Kidney (tissue), 14 donors: ENCODE measurements around the gene ITGBL1. TPM values are rescaled to one million over a fixed set of nuclear protein-coding genes. Genes with fewer than 3 reads are reported as not detected.

Source experiments
- DNase-seq, 5 donors: peaks; one replicate each; pipeline ENCODE4 v3.0.0-alpha.2; 2013 to 2020
- FAIRE-seq: peaks from 2 replicates; lab custom pipeline; 2012; peaks lifted over from hg19 to GRCh38; lab: Jason Lieb, UNC
- H3K27ac ChIP-seq, 2 donors: one replicate each; pipeline ENCODE4 v1.7.0; 2013; ENCODE audit warnings: low read depth in 2 of 2, low read length in 2 of 2, inconsistent platforms in 1 of 2
- H3K27me3 ChIP-seq: one replicate; pipeline ENCODE4 v1.7.1; 2013; ENCODE audit warnings: low read length, inconsistent platforms; ENCODE audit not compliant: control insufficient read depth, insufficient read depth
- H3K36me3 ChIP-seq, 3 donors: one replicate each; pipeline versions ENCODE4 v1.7.0 to v1.7.1; 2013; ENCODE audit warnings: low read length in 3 of 3, control low read depth in 1 of 3, inconsistent platforms in 1 of 3; ENCODE audit not compliant: insufficient read depth in 3 of 3, control insufficient read depth in 2 of 3
- H3K4me1 ChIP-seq, 3 donors: one replicate each; pipeline versions ENCODE4 v1.7.0 to v1.7.1; 2013; ENCODE audit warnings: low read length in 3 of 3, inconsistent platforms in 1 of 3, low read depth in 1 of 3; ENCODE audit not compliant: control insufficient read depth in 2 of 3, insufficient read depth in 2 of 3
- H3K4me3 ChIP-seq, 3 donors: one replicate each; pipeline versions ENCODE4 v1.7.0 to v1.8.1; 2013; ENCODE audit warnings: low read length in 3 of 3, control low read depth in 1 of 3, inconsistent platforms in 1 of 3
- H3K9ac ChIP-seq, 3 donors: one replicate each; pipeline versions ENCODE4 v1.7.0 to v1.7.1; 2013; ENCODE audit warnings: low read length in 3 of 3, control low read depth in 1 of 3, inconsistent platforms in 1 of 3
- H3K9me3 ChIP-seq, 3 donors: one replicate each; pipeline versions ENCODE4 v1.7.0 to v1.7.1; 2013; ENCODE audit warnings: low read length in 3 of 3, control low read depth in 1 of 3, inconsistent platforms in 1 of 3; ENCODE audit not compliant: control insufficient read depth in 2 of 3, insufficient read depth in 1 of 3
- CTCF ChIP-seq: IDR thresholded peaks from 3 replicates; pipeline ENCODE4 v1.5.1; 2012; ENCODE audit warnings: mild to moderate bottlenecking, moderate library complexity, borderline replicate concordance; ENCODE audit not compliant: insufficient read depth; ENCODE audit errors: extremely low read depth
- intact Hi-C: fragments of 100-400 bp; cut with DNase I; formaldehyde crosslinking; loops from one replicate; pipeline ENCODE4 v1.11.1; 2022
- polyA plus RNA-seq: library from polyadenylated mRNA; stranded (reverse); fragments of 350-450 nt; fragmentation: Illumina TruSeq; extraction: RNeasy Lipid Tissue Mini Kit (QIAGEN cat#74804); gene quantifications from one replicate; pipeline ENCODE4 v1.2.3, GENCODE V29; 2014; ENCODE audit warnings: low read depth, low replicate concordance; ENCODE audit not compliant: insufficient read depth
- total RNA-seq: library from RNA; stranded (reverse); fragmentation: NEBNext Ultra II Directional; extraction: Animal tissue kit (Norgen Biotek cat#: 25700); gene quantifications from one replicate; pipeline ENCODE4 v1.2.1, GENCODE V29; 2021
- donor health status: control.
- donor health status: control.
- donor health status: control.
- donor health status: control.
- donor health status: control.
- donor health status: DM: yes; HTN: yes; CAD: no.
- donor health status: Normal renal cell carcinoma (clear cell type).

The ITGBL1 gene
- total and polyA plus RNA-seq, 2 donors from 2014 or later: 1.4 to 7.7 TPM

DNA sequence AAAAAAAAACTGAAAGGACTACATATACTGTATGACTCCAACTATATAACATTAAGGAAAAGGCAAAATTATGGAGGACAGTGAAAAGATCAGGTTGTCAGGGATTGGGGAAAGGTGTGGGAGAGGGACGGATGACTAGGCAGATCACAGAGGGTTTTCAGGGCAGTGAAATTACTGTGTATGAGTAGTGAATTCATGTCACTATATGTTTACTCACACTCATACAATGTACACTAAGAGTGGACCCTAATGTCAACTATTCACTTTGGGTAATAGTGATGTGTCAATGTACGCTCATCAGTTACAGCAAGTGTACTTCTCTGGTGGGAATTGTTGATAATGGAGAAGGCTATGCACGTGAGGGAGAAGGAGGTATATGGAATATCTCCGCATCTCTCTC is 144.3 kb downstream of the ITGBL1 start:
- H3K27me3 ChIP-seq: no peaks in the 10 kb centered on the region
- FAIRE-seq: no peak

DNA sequence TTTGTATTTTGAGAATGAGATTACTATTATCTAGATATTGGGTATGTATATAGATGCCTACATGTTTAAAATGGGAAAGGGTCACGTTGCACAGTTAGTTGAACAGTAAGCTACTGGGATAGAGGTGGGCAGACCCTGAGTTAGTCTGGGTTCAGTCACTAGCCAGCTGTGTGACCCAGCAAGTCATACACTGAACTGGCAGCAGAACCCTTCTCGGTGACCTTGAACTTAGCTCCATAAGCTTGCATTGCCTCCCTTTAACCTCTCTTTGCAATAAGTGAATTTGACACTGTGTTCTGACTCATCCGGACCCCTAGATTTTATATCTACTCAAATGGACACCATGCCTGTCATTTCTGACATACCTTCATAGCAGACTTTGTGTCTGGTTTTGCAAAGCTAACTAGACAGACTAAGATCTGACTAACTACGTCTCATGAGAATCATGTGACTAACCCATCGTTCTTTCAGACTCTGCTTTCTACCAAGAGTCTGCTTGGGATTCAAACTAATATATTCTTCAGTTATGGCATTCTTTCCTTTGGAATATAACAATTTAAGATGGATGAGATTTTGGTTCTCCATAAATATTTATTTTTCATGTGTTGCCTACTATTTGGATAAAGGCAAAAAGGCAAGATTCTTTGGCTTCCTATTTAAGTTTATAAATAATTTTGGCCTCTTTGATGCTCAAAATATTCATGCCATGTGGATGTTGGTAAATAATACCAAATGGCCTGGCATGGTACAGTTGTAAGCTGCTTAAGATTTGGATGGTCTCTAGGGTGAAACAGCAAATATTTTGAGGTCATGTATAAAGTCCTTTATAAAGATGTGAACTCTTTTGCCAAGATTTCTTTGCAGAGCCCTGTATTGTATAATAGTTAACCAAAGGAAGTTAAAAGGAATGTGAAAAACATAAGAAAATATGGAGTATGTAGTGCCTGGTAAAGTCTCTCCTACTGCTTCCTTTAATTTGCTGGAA is 159.3 kb downstream of the ITGBL1 start:
- FAIRE-seq: no peak
- Histone ChIP-seq H3K9ac (no peak overlapping the region), H3K27ac (no peak overlapping the region), H3K9me3 (no peaks in the 10 kb centered on the region), H3K36me3 (no peaks in the 10 kb centered on the region), H3K4me3 (no peak overlapping the region), H3K27me3 (no peaks in the 10 kb centered on the region), H3K4me1 (no peaks in the 10 kb centered on the region)
- no peak for TF ChIP-seq CTCF
- DNase-seq: no peak
- intact Hi-C loops: no loop called here

More for the DNA sequence above, 144.3 kb downstream of the ITGBL1 start:
- Histone ChIP-seq H3K9ac (no peak overlapping the region), H3K4me3 (no peak overlapping the region), H3K36me3 (no peaks in the 10 kb centered on the region), H3K4me1 (no peaks in the 10 kb centered on the region), H3K9me3 (no peaks in the 10 kb centered on the region), H3K27ac (no peak overlapping the region)
- intact Hi-C loops: no loop called here
- no peak for TF ChIP-seq CTCF
- DNase-seq: no peak

GRCh38 chr13:101612735-101613134 is 160.3 kb downstream of the ITGBL1 start:
- TF ChIP-seq CTCF: no peak
- Histone ChIP-seq H3K4me3 (no peak overlapping the region), H3K4me1 (no peaks in the 10 kb centered on the region), H3K27me3 (no peaks in the 10 kb centered on the region), H3K9ac (no peak overlapping the region), H3K9me3 (no peaks in the 10 kb centered on the region), H3K36me3 (no peaks in the 10 kb centered on the region), H3K27ac (no peak overlapping the region)
- FAIRE-seq (no peak), DNase-seq (peak in 1 of 5 donors; percentile 4)
- intact Hi-C loops: no loop called here
